Sigmoid colon (tissue), 4 donors: ENCODE results near the gene HOMER2.

Source experiments
- CTCF ChIP-seq, 4 experiments: fragments of 450-650 bp in 3 of 4; fragments of 200-600 bp in 1 of 4; IDR thresholded peaks; one replicate each; pipeline ENCODE4 v1.5.1; 2016 to 2019; ENCODE audit warnings: antibody characterized with exemption in 4 of 4, mild to moderate bottlenecking in 3 of 4, moderate library complexity in 2 of 4
- EP300 ChIP-seq, 4 donors: sonication (generic); formaldehyde crosslinking; IDR thresholded peaks; one replicate each; pipeline ENCODE4 v1.6.1; 2017; ENCODE audit warnings: antibody characterized with exemption in 4 of 4
- POLR2A ChIP-seq, 2 donors: fragments of 450-650 bp; IDR thresholded peaks; one replicate each; pipeline ENCODE4 v1.6.1; 2016; ENCODE audit warnings: antibody characterized with exemption in 2 of 2, mild to moderate bottlenecking in 2 of 2, moderate library complexity in 2 of 2
- POLR2AphosphoS5 ChIP-seq, 4 donors: sonication (generic); formaldehyde crosslinking; IDR thresholded peaks; one replicate each; pipeline ENCODE4 v1.6.1; 2017; ENCODE audit warnings: antibody characterized with exemption in 4 of 4

DNA sequence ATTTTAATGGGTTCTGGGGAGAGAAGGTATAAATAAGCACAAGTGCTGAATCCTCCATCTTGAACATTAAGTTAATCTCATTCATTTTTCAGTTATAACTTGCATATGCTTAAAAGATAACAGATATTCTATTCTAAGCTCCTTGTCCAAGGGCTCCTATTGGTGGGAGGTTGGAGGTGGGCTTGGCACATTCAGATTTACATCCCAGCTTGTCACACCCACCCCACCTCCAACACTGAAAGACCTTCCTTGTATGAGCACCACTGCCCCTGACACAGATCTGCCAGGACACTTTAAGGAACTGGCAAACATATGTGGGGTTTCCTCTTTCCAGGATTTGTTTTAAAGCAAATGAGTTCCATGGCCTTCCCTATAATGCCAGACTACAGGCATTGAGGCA, 30.6 kb downstream of the HOMER2 start:
- TF ChIP-seq POLR2AphosphoS5 (IDR thresholded peaks at IDR 0.05) = no peak
- no peak for TF ChIP-seq POLR2A (IDR thresholded peaks at IDR 0.05)
- no peak for TF ChIP-seq CTCF (IDR thresholded peaks at IDR 0.05)
- TF ChIP-seq EP300 (IDR thresholded peaks at IDR 0.05) = no peak
